Measurements from ENCODE around the gene CLIP2. TPM values are rescaled to one million over a fixed set of nuclear protein-coding genes. Genes with fewer than 3 reads are reported as not detected.
A peak's percentile ranks its signal among the peaks of the same experiment; 100 is the strongest.

Gene CLIP2
- total RNA-seq, 1 donor, result 70.9 TPM

GRCh38 chr7:74452748-74453321 lies 163.6 kb downstream of the CLIP2 start:
- DNase-seq (ENCODE audit: insufficient read length, low spot score, missing footprints), result peak; percentile 96

GRCh38 chr7:74453322-74454011 lies 164.3 kb downstream of the CLIP2 start, which contains the start of gene GTF2IRD1:
TSS of gene GTF2IRD1 (plus strand) at chr7:74453906. CDS start at chr7:74508081, 54,175 bp downstream.
- Histone ChIP-seq H3K27ac (ENCODE audit: low read depth, low read length) (peak within 1 kb of the TSS; percentile 90), H4K20me1 (ENCODE audit: insufficient read depth, low read length) (peaks cover 11% of the 10 kb centered on the region), H3K9me3 (ENCODE audit: low read depth, low read length) (no peaks in the 10 kb centered on the region), H3K79me2 (ENCODE audit: insufficient read depth, low read length) (peaks cover 53% of the 10 kb centered on the region), H3K4me3 (ENCODE audit: insufficient read depth, low read length) (peak within 1 kb of the TSS; percentile 79), H3K4me1 (ENCODE audit: insufficient read depth, low read length) (peaks cover 27% of the 10 kb centered on the region), H3K27me3 (ENCODE audit: insufficient read depth, low read length) (no peaks in the 10 kb centered on the region), H2AFZ (ENCODE audit: low read length) (peak within 1 kb of the TSS; percentile 88), H3K36me3 (ENCODE audit: insufficient read depth, low read length) (no peaks in the 10 kb centered on the region), H3K4me2 (ENCODE audit: insufficient read depth, low read length) (peak within 1 kb of the TSS; percentile 83)
- no peak for TF ChIP-seq CTCF (IDR thresholded peaks at IDR 0.05; ENCODE audit: extremely low read depth, low read depth, low read length)
- DNase-seq (ENCODE audit: insufficient read length, low spot score, missing footprints), result peak; percentile 99

More at GRCh38 chr7:74452748-74453321, 163.6 kb downstream of the CLIP2 start:
- H3K27ac ChIP-seq (ENCODE audit: low read depth, low read length), result peak overlapping the region; percentile 90
- no peaks in the 10 kb centered on the region for H3K9me3 ChIP-seq (ENCODE audit: low read depth, low read length)
- peak overlapping the region; percentile 88 for H2AFZ ChIP-seq (ENCODE audit: low read length)
- H3K4me2 ChIP-seq (ENCODE audit: insufficient read depth, low read length), result peak overlapping the region; percentile 82
- no peak for TF ChIP-seq CTCF (IDR thresholded peaks at IDR 0.05; ENCODE audit: extremely low read depth, low read depth, low read length)
- peaks cover 11% of the 10 kb centered on the region for H4K20me1 ChIP-seq (ENCODE audit: insufficient read depth, low read length)
- no peaks in the 10 kb centered on the region for H3K27me3 ChIP-seq (ENCODE audit: insufficient read depth, low read length)
- H3K79me2 ChIP-seq (ENCODE audit: insufficient read depth, low read length), result peaks cover 47% of the 10 kb centered on the region
- H3K36me3 ChIP-seq (ENCODE audit: insufficient read depth, low read length), result no peaks in the 10 kb centered on the region
- H3K4me1 ChIP-seq (ENCODE audit: insufficient read depth, low read length), result peaks cover 27% of the 10 kb centered on the region
- H3K4me3 ChIP-seq (ENCODE audit: insufficient read depth, low read length), result peak overlapping the region; percentile 79

GRCh38 chr7:74454021-74454924 lies 165.1 kb downstream of the CLIP2 start:
- Histone ChIP-seq H3K9me3 (ENCODE audit: low read depth, low read length) (no peaks in the 10 kb centered on the region), H3K27me3 (ENCODE audit: insufficient read depth, low read length) (no peaks in the 10 kb centered on the region), H2AFZ (ENCODE audit: low read length) (no peak overlapping the region), H3K79me2 (ENCODE audit: insufficient read depth, low read length) (peaks cover 61% of the 10 kb centered on the region), H3K36me3 (ENCODE audit: insufficient read depth, low read length) (no peaks in the 10 kb centered on the region), H3K27ac (ENCODE audit: low read depth, low read length) (peak overlapping the region; percentile 86), H3K4me1 (ENCODE audit: insufficient read depth, low read length) (peaks cover 27% of the 10 kb centered on the region), H3K4me3 (ENCODE audit: insufficient read depth, low read length) (peak overlapping the region; percentile 79), H4K20me1 (ENCODE audit: insufficient read depth, low read length) (peaks cover 11% of the 10 kb centered on the region), H3K4me2 (ENCODE audit: insufficient read depth, low read length) (peak overlapping the region; percentile 83)
- DNase-seq (ENCODE audit: insufficient read length, low spot score, missing footprints), result peak; percentile 86
- TF ChIP-seq CTCF (IDR thresholded peaks at IDR 0.05; ENCODE audit: extremely low read depth, low read depth, low read length), result no peak
